Dermis blood vessel endothelial cell (primary cell): ENCODE data around the gene LPO. TPM values are rescaled to one million over a fixed set of nuclear protein-coding genes. Genes with fewer than 3 reads are reported as not detected.

Experiments
- DNase-seq: peaks from one replicate; pipeline ENCODE4 v3.0.0; 2010
- total RNA-seq: library from RNA; depleted of rRNA; stranded (reverse); fragments of >200 nt; gene quantifications from 2 replicates; pipeline ENCODE4 v1.2.3, GENCODE V29; 2014

The LPO gene
- total RNA-seq, 1 donor from 2014 or later: under 0.01 TPM

GRCh38 chr17:58306131-58306951 is 68.0 kb downstream of the LPO start:
- DNase-seq: no peak

DNA sequence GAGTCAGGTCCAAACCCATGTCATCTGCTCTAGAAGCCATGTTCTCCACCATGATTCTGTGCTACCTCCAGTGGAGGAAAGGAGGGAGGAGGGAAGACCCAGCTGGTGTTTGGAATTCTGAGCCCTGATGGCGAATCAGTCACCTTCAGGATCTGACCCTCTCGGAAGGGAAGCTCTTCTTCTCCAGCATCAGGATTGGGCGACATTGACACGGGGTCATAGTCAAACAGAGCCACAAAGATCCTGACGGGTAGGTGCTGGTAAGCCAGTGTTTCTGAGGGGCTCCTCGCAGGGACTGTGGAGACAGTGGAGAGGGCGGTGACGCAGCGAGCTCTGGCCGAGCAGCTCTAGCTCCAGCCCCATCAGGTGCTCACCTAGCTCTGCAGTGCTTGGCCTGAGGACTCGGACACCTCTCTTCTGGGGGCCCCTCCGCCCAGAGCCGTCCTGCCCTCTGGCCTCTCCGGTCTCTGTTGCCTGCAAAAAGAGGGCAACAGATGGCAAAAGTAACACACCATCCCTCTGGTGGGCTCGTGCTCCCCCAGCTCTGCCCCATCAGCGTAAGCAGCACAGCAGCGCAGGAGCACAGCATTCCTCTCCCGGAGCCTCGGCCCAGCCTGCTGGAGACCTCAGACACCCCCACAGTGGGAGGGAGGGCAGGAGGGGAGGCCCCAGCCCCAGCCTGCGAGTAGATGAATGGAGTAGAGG is 69.2 kb downstream of the LPO start:
- DNase-seq: no peak

- DNase-seq: peak; percentile 49
These were observed 70.0 kb downstream of the LPO start for GRCh38 chr17:58308173-58308984.

- DNase-seq: no peak
These were observed 70.9 kb downstream of the LPO start for GRCh38 chr17:58308985-58309917.

DNA sequence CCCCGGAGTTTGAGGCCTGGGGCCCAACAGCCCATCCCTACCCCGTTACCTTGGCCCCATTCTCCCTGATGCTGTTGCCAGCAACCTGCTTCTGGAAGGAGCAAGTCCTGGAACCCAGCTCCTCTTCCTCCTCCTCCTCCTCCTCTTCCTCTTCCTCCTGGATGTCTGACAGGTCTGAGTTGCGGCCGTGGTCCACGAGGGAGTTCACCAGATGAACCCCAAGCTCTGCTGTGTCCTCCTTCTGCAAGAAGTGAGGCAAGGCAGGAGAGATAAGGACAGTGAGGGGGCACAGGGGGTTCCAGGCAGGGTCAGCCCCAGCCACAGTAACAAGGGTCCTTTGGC is 71.5 kb downstream of the LPO start:
- no peak for DNase-seq

GRCh38 chr17:58310511-58311428 is 72.4 kb downstream of the LPO start:
- DNase-seq: no peak

- DNase-seq: no peak
These were observed 73.1 kb downstream of the LPO start for GRCh38 chr17:58311429-58311894.

GRCh38 chr17:58312021-58312630 is 73.7 kb downstream of the LPO start:
- DNase-seq: no peak

- no peak for DNase-seq
These were observed 74.4 kb downstream of the LPO start for GRCh38 chr17:58312829-58313228.

DNA sequence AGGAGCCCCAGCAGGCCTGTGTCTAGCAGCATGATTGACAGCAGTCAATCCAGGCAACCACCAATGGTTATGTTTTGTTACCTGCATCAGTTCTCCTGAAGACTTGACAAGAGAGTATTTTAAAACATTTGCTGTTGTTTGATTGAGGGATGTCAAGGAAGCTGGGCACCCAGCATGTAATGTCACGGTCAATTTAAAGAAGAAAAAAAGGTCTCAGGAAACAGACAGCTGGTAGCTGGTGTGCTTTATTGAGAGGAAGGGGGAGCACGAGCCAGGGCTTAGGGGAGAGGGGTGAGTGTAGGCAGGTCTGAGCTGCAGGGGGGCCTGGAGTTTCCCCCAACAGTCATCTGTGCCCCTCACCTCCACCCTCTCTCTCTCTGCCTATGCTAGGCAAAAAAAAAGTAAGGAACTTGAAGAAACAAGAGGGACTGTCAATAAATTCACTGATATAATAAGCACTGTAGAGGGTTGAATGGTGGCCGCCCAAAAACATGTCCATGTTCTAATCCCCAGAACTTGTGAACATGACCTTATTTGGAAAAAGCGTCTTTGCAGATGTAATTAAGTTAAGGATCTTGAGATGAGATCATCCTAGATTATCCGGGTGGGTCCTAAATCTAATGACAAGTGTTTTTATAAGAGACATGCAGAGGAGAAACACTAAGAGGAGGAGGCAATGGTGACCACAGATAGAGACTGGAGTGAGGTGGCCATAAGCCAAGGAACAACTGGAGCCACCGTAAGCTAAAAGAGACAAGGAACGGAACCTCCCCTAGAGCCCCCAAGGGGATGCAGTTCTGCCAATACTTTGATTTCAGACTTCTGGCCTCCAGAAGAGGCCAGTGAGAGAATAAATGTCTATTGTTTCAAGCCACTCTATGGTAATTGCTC is 75.7 kb downstream of the LPO start:
- DNase-seq: no peak

DNA sequence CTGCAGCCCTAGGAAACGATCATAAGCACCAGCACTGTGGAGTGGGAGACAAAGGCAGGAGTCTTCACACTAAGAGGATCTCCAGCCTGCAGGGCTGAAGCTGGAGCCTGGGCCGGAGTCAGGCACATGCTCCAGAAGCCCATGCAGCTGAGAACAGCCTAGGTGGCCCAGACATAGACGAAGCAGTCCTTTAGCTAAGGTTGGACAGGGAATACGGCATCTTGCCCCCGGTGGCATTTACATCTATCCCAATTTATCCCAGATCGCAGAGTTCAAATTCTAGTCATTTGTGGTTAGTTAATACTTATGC is 76.3 kb downstream of the LPO start:
- DNase-seq: no peak

DNA sequence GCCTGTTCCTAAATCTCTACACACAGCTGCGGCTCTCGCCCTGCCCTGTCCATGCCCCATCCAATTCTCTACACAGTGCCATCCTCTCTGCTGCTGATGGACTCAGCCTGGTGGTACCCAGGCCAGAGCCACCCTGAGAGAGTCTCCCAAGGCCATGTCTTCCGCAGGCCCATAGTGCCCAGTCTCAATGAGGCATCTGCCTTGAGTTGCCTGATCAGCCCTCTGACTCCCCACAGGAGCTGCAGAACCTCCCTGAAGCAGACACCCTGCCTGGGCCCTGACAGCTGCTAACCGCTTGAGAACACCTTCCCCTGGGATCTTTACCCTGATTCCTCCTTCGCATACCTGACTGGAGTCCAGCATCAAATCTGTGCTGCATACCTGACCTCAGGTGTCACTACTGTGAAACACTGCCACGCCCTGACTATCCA is 76.9 kb downstream of the LPO start:
- no peak for DNase-seq

- no peak for DNase-seq
These were observed 77.4 kb downstream of the LPO start for GRCh38 chr17:58315750-58316149.

DNA sequence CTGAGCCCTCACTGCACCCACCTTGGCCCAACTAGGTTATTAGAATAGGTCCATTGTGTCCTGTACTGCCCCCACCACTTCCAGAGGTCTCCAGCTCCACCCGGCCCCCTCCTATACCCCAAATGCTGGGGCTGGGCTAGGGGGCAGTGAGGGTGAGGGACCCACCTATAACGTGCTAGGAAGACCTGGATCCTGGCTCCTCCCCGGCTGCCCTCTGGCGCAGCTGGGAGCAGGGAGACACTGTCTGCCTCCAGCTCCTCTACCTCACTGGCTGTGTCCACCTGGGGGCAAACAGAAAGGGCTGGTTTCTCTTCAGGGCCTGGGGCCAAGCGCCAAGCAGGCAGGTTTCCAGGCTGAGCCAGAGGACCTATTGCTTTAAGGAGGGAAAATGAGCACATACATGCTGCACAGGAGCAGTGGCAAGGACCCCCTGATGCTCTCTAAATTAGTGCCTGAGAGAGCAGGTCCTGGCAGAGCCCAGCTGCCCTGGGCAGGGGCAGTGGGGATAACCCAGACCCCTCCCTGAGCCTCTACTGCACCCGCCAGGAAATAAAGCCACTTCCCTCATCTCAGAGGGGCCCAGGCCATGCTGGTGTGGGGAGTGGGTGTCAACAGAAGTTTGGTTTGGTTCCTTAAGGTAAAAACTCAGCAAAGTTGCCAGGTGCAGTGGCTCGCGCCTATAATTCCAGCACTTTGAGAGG is 78.0 kb downstream of the LPO start:
- no peak for DNase-seq

GRCh38 chr17:58317421-58318064 is 79.2 kb downstream of the LPO start:
- peak; percentile 58 for DNase-seq

DNA sequence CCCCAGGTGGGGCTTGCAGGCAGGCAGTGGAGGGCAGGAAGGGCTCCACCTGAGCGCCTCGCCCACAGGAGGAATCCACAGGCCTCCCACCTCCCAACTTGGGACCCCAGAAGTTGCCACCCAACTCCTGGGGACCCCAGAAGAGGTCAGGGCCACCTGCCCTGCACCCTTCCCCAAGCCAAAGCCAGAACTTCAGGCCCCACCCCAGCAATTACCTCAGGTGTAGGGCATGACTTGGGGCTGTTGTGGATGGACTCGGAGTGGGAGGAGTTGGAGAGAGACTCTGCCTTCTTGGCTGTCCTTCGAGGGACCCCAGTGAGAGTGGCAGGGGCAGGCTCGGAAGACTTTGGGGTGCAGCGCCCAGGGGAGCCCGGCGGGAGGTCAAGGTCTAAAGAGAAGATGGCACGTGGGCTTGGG is 79.7 kb downstream of the LPO start:
- DNase-seq: no peak
